Measurements from ENCODE around the gene PSME3.
"Not testable (repeated sequence)": the region's sequence is repeated elsewhere in the genome, so short reads cannot be mapped to it uniquely, and the experiment has no call there.

Gene PSME3

DNA sequence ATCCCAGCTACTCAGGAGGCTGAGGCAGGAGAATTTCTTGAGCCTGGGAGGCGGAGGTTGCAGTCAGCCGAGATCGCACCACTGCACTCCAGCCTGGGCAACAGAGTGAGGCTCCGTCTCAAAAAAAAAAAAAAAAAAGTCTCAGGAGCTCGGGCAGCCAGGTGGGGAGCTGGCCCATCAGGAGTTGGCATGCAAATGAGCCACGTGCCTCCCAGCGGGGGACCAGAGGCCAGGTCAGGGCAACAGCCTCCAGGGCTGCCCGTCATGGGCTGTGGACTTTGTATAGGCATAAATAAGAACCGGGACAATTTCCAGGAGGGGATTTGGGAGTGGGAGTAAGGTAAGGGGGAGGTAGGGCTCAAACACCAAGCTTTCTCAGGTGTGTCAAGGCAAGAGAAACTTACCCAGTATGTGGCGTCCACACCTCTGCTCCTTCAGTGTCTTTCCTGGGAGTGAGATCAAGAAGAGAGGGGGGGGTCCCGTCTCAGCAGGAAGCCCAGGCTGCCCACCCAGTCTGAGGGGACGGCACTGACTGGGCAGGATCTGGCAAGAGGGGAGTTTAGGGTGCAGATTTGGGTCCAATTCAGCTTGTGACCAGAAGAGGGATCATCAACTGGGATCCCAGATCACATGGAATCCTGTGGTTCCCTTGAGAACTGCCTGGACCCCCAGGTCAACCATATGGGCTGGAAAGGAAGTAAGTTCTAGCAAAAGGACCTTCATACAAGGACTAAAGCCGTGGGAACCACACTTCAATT, 45.1 kb downstream of the PSME3 start:
- peak; percentile 93 for DNase-seq (ENCODE audit: low spot score)

DNA sequence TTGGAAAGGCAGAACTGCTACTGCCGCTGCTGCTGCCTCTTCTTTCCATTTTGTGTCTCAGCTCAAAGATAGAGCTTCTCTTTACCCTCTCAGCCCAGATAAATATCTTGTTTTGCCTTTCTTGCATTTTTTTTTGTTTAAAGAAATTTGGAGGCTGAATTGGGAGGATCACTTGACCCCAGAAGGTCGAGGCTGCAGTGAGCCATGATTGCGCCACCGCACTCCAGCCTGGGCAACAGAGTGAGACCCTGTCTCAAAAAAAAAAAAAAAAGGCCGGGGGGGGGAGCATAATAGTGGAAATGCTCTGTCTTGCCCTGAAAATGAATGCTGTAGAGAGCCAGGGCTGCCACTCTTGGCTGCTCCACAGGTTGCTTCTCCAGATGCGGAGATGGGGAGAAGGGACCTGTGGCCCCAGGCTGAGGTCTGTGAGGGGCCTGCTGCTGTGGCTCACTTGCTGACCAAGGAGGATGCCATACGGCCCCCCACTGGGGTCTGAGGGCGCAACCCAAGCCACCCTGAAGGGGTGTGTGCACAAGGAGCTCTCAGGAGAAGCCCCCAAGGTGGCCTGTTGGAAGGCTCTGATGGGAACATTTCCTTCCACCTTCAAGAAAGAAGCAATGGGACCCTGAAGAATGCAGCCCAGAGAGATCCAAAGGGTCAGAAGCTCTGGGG, 45.9 kb downstream of the PSME3 start:
- DNase-seq (ENCODE audit: low spot score) = no peak

DNA sequence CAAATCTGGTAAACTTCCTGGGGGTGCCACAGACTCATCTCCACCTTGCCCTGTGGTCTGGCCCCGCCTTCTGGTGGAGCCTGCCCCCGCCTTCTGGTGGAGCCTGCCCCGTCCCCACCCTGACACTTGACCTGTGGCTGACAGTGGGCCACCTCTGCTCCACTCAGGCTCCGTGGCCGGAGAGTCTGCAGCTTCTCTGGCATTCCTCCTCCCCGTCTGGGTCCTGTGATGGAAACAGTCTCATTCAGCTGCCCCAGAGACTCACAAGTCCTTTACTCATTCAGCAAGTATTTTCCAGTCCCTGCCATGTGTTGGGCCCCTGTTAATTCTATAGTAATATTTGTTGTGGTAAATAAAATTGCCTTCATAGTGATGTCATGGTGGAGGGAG, 46.4 kb downstream of the PSME3 start:
- DNase-seq (ENCODE audit: low spot score) = no peak

DNA sequence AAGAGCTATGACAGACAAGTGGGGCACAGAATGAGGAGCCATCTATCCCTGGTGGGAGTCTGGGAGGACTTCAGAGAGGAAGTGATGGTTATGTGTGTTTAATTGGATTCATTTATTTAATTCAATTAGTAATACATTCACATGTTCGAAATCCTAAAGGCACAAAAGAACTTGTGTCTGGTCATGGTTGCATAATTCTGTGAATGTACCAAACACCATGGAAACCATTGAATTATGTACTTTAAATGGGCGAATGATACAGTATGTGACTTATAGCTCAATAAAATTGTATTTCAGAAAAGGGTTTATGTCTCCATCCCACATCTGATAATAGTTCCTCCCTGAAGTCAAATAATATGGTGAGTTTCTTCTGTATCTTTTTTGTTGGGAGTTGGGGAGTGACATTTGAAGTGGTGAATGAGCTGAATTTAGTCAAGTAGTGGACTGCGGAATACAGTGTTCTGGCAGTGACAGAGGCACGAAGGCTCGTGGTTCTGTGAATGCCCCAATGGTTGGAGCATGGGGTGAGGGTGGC, 47.6 kb downstream of the PSME3 start:
- no peak for DNase-seq (ENCODE audit: low spot score)

DNA sequence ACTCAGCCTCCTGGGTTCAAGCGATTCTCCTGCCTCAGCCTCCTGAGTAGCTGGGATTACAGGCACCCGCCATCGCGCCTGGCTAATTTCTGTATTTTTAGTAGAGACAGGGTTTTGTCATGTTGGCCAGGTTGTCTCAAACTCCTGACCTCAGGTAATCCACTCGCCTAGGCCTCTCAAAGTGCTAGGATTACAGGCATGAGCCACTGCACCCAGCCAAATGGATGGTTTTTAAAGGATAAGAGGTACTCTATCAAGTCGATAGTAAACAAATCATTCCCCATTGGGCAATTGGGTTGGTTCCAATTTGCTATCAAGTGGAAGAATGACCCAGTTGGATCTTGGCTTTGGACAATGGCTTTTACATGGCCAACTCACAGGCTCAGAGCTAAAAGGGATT, 48.5 kb downstream of the PSME3 start:
- DNase-seq (ENCODE audit: low spot score) = not testable (repeated sequence)

DNA sequence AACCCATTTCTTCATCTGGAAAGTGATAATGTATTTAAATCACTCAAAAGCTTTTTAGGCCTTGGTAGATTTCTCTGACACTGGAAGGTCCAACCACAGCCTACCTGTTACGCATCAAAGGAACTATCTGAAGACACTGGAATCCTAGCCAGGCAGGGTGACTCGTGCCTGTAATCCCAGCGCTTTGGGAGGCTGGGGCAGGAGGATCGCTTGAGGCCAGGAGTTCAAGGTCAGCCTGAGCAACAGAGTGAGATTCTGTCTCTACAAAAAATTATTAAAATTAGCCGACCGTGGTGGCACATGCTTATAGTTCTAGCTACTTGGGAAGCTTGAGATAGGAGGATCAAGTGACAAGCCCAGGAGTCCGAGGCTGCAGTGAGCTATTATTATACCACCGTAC, 49.0 kb downstream of the PSME3 start:
- no peak for DNase-seq (ENCODE audit: low spot score)

DNA sequence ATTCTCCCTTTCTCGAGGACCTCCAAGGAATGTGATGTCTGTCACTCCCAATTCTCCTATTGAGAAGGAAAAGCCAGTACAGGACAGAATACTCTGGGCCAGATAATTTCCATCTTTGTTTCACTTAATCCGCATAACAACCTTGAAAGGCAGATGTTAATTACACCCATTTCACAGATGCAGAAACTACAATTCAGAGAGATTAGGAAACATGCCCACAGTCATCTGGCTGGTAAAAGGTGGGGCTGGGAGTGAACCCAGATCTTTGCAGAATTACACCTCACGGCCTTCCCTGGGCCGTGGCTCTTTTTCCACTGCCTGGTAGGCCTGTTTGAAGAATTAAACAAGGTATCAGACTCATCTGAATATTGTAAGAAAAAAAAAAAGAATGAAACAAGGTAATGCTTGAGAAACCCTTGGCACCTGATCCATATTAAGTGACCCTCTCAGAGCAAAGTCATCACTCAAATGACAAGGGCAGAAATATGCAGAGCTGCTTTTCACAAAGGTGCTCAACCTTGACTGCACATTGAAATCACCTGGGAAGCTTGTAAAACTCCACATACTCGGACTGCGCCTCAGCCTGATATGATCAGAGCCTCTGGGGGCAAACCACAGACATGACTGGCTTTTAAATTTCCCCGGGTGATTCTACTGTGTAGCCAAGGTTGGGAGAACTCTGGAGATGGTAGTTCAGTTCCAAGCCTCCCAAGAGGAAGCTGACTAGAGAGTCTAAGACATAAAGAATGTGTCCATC, 50.8 kb downstream of the PSME3 start:
- no peak for DNase-seq (ENCODE audit: low spot score)

DNA sequence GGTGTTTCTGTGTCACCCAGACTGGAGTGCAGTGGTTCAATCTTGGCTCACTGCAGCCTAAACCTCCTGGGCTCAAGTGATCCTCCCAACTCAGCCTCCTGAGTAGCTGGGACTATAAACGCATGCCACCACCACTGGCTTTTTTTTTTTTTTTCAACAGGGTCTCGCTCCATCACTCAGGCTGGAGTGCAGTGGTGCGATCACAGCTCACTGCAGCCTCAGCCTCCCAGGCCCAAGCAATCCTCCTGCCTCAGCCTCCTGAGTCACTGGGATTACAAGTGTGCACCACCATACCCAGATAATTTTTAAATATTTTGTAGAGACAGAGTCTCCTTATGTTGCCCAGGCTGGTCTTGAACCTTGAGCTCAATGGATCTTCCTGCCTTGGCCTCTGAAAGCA, 52.6 kb downstream of the PSME3 start:
- not testable (repeated sequence) for DNase-seq (ENCODE audit: low spot score)

DNA sequence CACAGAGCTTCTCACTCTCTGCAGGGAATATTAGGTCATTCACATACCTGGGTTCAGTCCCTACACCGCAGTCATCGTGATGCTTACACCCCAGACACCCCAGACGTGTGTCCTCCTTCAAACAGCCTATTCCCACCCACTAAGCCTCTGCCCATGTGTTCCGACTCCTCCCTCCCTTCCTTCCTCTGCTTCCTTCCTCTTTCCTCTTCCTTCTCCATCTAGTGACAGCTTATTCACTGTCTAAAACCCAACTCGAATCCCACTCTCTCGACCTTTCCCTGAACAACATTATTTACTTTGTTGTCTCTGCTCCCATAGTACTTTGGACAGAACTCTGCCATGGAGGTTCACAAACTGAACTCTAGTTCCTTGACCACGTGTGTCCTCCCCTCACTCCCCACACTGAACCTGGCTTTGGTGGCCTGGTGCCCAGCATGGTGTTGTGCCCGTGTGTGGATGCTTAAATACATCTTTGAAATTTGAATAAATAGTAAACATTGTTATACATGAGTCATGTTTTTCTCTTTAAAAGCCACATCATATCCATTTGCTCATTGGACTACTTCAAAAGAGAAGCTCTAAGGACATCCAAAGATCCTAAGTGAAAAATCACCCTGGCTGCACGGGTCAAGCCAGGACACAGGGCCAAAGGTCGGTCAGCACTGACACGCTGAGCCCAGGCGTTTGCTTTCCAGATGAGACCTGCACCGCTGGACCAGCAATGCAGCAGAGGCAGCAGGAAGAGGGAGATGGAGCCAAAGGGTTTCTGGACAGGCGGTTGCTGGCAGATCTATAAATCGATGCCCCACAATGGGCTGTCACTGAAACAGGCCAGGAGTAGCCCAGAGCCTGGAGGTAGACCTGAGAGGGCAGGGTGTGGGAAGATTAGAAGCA, 53.3 kb downstream of the PSME3 start:
- no peak for DNase-seq (ENCODE audit: low spot score)

DNA sequence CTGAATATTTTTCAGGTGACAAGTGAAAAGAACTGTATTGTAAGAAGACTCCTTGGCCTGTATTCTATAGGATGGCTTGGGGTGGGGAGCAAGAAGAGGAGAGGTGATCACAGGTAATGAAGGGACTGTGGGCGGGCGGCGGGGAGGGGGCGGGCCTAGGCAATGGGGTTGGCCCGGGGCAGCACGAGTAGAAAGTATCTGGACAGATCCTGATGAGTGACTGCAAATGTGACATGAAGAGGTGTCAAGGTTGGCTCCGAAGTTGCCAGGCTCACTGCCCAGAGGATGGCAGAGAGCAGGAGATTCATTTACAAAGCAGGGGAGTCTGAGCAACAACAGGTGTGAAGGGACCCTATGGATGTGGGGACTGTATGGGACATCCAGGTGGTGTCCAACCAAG, 56.6 kb downstream of the PSME3 start:
- no peak for DNase-seq (ENCODE audit: low spot score)

DNA sequence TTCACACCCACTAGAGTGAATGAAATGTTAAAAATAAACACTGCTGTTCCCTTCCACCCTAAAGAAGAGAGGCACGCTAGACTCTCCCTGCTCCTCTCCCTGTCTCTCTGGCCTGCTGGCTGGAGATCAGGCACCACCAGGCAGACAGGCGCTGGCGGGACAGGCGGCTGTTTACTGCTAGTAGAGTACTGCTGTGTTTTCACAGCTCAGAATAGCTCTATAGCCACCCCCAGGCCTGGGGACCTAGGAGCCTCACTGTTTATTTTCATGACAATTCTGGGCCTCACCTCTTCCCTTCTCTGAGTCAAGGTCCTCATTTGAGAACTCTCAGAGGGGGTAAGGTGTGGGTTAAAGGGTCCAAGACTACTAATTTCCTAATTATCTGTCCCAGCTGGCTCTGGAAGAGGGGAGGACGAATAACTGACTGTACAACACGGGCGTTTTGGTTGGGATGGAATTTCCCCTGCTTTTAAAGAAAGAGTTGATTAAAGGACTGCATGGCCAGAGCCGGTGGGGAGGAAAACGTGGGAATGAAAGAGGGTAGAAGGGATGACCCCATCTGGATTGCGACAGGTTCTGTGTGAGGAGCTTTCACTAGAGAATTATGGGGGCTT, 58.4 kb downstream of the PSME3 start:
- DNase-seq (ENCODE audit: low spot score) = peak; percentile 67

DNA sequence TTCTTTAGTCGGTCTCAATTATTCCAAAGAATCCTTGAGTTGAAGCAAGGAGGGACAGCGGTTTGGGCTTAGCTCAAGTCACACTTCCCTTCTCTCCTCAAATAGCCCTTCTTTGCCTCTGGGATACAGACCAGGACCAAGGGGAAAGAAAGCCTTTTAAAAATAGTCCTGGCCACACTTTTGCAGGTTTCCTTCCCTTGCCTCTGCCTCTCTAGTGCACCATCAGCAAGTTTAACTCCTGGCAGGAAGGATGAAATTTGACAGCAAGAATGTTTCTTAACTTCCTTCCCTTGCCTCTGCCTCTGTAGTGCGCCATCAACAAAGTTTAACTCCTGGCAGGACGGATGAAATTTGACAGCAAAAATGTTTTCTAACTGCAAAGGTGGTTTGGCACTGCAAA, 60.2 kb downstream of the PSME3 start:
- no peak for DNase-seq (ENCODE audit: low spot score)
